ENCODE measurements around the gene NTSR1. TPM values are rescaled to one million over a fixed set of nuclear protein-coding genes. Genes with fewer than 3 reads are reported as not detected.

NTSR1 gene
- total and polyA plus RNA-seq, 2 of the 8 experiments (the other 6 are each of a cell fraction or from before 2014, with no cell fraction given), result 0.53 to 0.89 TPM

DNA sequence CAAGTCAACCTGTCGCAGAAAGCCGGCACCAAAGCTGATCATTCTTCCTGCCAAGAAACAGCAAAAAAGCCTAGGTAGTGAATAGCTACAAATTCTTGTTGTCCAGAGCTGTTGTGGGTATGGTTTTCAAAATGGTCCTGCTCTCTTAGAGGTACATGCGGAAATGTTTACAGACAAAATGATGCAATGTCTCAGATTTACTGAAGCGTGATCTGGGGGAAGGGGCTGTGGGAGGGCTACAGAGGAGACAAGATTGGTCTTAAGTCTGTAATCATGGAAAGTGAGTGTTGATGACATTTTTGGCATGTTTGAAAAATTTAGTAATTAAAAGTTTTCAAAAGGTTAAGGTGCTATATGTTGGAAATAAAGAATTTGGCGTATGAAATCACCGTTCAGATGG is 6.2 kb downstream of the NTSR1 start (continued):
- no peak for TF ChIP-seq HDAC2 (IDR thresholded peaks at IDR 0.05; ENCODE audit: borderline replicate concordance in 1 of 2, low read depth in 2 of 2, low read length in 2 of 2)
- TF ChIP-seq CBX5 (IDR thresholded peaks at IDR 0.05; ENCODE audit: low read depth, low read length), result no peak
- TF ChIP-seq TEAD4 (IDR thresholded peaks at IDR 0.05; ENCODE audit: low read depth, low read length), result no peak
- no peak for TF ChIP-seq RXRA (IDR thresholded peaks at IDR 0.05; ENCODE audit: insufficient read depth, low read depth, low read length)
- no peak for TF ChIP-seq RFX5 (IDR thresholded peaks at IDR 0.05; ENCODE audit: borderline replicate concordance, low read depth, low read length)
